Measurements from ENCODE around the gene ADAM30.
"Not testable (repeated sequence)": the region's sequence is repeated elsewhere in the genome, so short reads cannot be mapped to it uniquely, and the experiment has no call there.

The ADAM30 gene

DNA sequence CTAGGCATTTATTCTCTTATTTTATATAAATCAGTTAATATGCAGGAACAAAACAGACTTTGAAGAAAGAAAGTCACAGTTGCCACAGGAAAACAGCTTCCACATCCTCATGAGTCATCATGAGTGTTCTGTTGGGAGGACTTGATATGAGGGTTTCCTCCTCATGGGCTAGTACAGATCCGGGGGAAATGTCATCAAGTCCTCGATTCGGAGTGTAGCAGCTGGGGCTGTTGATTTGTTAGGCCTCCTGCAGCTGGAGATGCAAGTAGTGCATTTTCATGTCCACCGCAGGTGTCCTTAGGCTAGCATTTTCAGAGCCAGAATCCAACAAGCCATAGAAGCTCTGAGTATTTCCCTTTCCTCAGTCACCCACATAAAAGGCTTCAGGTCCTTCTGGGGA is 36.7 kb downstream of the ADAM30 start:
- Histone ChIP-seq H2AFZ (no peak overlapping the region), H3K36me3 (ENCODE audit: control insufficient read depth, insufficient read depth, low read length) (no peaks in the 10 kb centered on the region), H3K9me3 (ENCODE audit: control insufficient read depth, low read length) (no peaks in the 10 kb centered on the region), H3K4me1 (no peaks in the 10 kb centered on the region), H3K9ac (no peak overlapping the region), H3K4me3 (ENCODE audit: low read depth, low read length) (no peak overlapping the region), H3K79me2 (no peaks in the 10 kb centered on the region), H3K27me3 (ENCODE audit: control insufficient read depth, insufficient read depth, low read length) (no peaks in the 10 kb centered on the region), H3K27ac (no peak overlapping the region), H3K4me2 (ENCODE audit: low read length) (no peak overlapping the region)
- TF ChIP-seq, protein P1, sequence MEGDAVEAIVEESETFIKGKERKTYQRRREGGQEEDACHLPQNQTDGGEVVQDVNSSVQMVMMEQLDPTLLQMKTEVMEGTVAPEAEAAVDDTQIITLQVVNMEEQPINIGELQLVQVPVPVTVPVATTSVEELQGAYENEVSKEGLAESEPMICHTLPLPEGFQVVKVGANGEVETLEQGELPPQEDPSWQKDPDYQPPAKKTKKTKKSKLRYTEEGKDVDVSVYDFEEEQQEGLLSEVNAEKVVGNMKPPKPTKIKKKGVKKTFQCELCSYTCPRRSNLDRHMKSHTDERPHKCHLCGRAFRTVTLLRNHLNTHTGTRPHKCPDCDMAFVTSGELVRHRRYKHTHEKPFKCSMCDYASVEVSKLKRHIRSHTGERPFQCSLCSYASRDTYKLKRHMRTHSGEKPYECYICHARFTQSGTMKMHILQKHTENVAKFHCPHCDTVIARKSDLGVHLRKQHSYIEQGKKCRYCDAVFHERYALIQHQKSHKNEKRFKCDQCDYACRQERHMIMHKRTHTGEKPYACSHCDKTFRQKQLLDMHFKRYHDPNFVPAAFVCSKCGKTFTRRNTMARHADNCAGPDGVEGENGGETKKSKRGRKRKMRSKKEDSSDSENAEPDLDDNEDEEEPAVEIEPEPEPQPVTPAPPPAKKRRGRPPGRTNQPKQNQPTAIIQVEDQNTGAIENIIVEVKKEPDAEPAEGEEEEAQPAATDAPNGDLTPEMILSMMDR (IDR thresholded peaks at IDR 0.05) = no peak

- H2AFZ ChIP-seq; H3K79me2 ChIP-seq; H3K27ac ChIP-seq; H3K4me2 ChIP-seq (ENCODE audit: low read length); H3K4me3 ChIP-seq (ENCODE audit: low read depth, low read length); H3K9me3 ChIP-seq (ENCODE audit: control insufficient read depth, low read length); H3K4me1 ChIP-seq; H3K9ac ChIP-seq; H3K36me3 ChIP-seq (ENCODE audit: control insufficient read depth, insufficient read depth, low read length); H3K27me3 ChIP-seq (ENCODE audit: control insufficient read depth, insufficient read depth, low read length): not testable (repeated sequence)
Observed at GRCh38 chr1:119858556-119859214, 37.6 kb downstream of the ADAM30 start.

DNA sequence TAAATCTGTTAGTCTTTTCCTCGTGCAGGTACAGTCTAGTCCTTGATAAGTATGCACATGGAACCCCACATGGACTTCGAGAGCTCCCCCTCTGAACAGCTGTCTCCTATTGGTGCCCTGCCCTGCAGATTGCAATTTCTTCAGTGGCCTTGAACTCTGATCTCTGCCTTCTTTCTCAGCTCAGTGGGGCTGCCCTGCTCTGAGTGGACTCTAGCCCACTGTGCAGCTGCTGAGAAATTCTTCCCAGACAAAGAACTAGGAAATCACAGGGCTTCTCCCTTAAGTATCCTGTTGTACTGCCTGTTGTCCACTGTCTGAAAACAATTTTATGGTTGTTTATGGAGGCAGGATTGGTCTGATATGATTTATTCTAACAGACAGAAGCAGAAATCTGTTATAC is 38.2 kb downstream of the ADAM30 start:
- Histone ChIP-seq H3K27ac (no peak overlapping the region), H3K27me3 (ENCODE audit: control insufficient read depth, insufficient read depth, low read length) (no peaks in the 10 kb centered on the region), H3K9ac (no peak overlapping the region), H3K4me1 (no peaks in the 10 kb centered on the region), H2AFZ (no peak overlapping the region), H3K79me2 (no peaks in the 10 kb centered on the region), H3K36me3 (ENCODE audit: control insufficient read depth, insufficient read depth, low read length) (no peaks in the 10 kb centered on the region), H3K4me2 (ENCODE audit: low read length) (no peak overlapping the region), H3K9me3 (ENCODE audit: control insufficient read depth, low read length) (no peaks in the 10 kb centered on the region), H3K4me3 (ENCODE audit: low read depth, low read length) (no peak overlapping the region)
- TF ChIP-seq, protein P1 (IDR thresholded peaks at IDR 0.05) = no peak

DNA sequence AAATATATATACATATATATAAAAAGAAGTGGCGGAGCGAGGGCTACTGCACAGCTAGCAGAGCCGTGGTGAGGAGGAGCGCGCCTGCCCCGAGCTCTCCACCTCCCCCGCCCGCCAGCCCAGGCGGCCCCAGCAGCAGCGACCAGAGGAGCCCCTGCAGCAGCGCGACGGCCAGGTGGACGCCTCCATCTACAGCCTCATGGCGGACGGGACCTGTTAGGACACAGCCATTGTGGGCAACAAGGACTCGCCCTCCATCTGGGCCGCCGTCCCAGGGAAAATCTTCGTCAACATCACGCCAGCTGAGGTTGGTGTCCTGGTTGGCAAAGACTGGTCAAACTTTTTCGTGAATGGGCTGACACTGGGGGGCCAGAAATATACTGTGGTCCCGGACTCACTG is 43.2 kb downstream of the ADAM30 start:
- Histone ChIP-seq H3K27ac (no peak overlapping the region), H3K9ac (no peak overlapping the region), H2AFZ (no peak overlapping the region), H3K4me3 (ENCODE audit: low read depth, low read length) (no peak overlapping the region), H3K9me3 (ENCODE audit: control insufficient read depth, low read length) (no peaks in the 10 kb centered on the region), H3K36me3 (ENCODE audit: control insufficient read depth, insufficient read depth, low read length) (no peaks in the 10 kb centered on the region), H3K79me2 (no peaks in the 10 kb centered on the region), H3K4me2 (ENCODE audit: low read length) (no peak overlapping the region), H3K4me1 (no peaks in the 10 kb centered on the region), H3K27me3 (ENCODE audit: control insufficient read depth, insufficient read depth, low read length) (no peaks in the 10 kb centered on the region)
- TF ChIP-seq, protein P1 (IDR thresholded peaks at IDR 0.05) = no peak

DNA sequence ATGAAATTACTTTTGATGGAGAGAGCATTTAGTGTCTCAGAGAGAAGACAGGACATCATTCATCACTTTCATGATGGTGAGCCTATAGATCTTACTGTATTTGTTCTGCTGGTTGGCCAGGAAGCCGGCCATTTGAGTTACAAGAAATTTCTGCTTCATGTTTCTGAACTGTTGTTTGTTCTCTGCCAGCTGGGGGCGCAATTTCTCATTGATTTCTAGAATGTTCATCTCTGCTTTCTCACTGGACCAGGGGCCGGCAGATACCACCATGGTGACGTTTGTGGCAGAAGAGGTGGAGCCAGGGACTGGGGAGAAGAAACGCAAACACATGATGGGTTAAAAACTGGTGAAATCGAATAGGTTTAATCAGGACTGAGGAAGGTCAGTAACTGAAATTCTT is 52.1 kb downstream of the ADAM30 start:
- not testable (repeated sequence) for H3K79me2 ChIP-seq; H3K4me1 ChIP-seq; H2AFZ ChIP-seq; H3K27me3 ChIP-seq (ENCODE audit: control insufficient read depth, insufficient read depth, low read length); H3K9me3 ChIP-seq (ENCODE audit: control insufficient read depth, low read length); H3K9ac ChIP-seq; H3K27ac ChIP-seq; H3K36me3 ChIP-seq (ENCODE audit: control insufficient read depth, insufficient read depth, low read length); H3K4me2 ChIP-seq (ENCODE audit: low read length); H3K4me3 ChIP-seq (ENCODE audit: low read depth, low read length)

Data from parathyroid adenoma (tissue), 2 donors.